Spleen (tissue), 11 donors: ENCODE results near the gene ITGA2B. TPM values are rescaled to one million over a fixed set of nuclear protein-coding genes. Genes with fewer than 3 reads are reported as not detected.

Experiments used
- DNase-seq: peaks from one replicate; pipeline ENCODE4 v3.0.0-alpha.2; 2020
- H3K27ac ChIP-seq, 8 donors: fragments of 200-600 bp; sonication (generic) in 7 of 8; 1 replicate in 4 of 8; 2 replicates in 4 of 8; pipeline versions ENCODE4 v1.5.0 to v1.8.0; 2016 to 2021; ENCODE audit warnings: inconsistent platforms in 4 of 8, mild to moderate bottlenecking in 4 of 8, moderate library complexity in 1 of 8
- H3K27me3 ChIP-seq, 7 donors: fragments of 200-600 bp; sonication (generic) in 6 of 7; replicated peaks in 1 of 7; 1 replicate in 4 of 7; 2 replicates in 3 of 7; pipeline versions ENCODE4 v1.5.0 to v1.8.0; 2016 to 2021; ENCODE audit warnings: inconsistent platforms in 3 of 7, mild to moderate bottlenecking in 1 of 7
- H3K36me3 ChIP-seq, 6 donors: fragments of 200-600 bp; sonication (generic) in 5 of 6; 1 replicate in 4 of 6; 2 replicates in 2 of 6; pipeline versions ENCODE4 v1.5.0 to v1.8.0; 2016 to 2021; ENCODE audit warnings: inconsistent platforms in 2 of 6
- H3K4me1 ChIP-seq, 6 donors: fragments of 200-600 bp; sonication (generic) in 5 of 6; 1 replicate in 3 of 6; 2 replicates in 3 of 6; pipeline versions ENCODE4 v1.5.0 to v1.8.0; 2016 to 2021; ENCODE audit warnings: inconsistent platforms in 3 of 6
- H3K4me3 ChIP-seq, 8 donors: fragments of 200-600 bp; sonication (generic) in 7 of 8; 1 replicate in 4 of 8; 2 replicates in 4 of 8; pipeline versions ENCODE4 v1.5.0 to v1.8.0; 2016 to 2021; ENCODE audit warnings: inconsistent platforms in 4 of 8, mild to moderate bottlenecking in 4 of 8, moderate library complexity in 2 of 8
- H3K9me3 ChIP-seq, 8 donors: fragments of 200-600 bp; sonication (generic) in 7 of 8; 1 replicate in 4 of 8; 2 replicates in 4 of 8; pipeline versions ENCODE4 v1.5.0 to v1.8.0; 2016 to 2021; ENCODE audit warnings: inconsistent platforms in 4 of 8
- CTCF ChIP-seq, 11 experiments: fragments of 200-600 bp in 7 of 11; fragments of 450-650 bp in 4 of 11; sonication (generic) in 4 of 11; IDR thresholded peaks in 8 of 11; conservative IDR thresholded peaks in 3 of 11; 1 replicate in 7 of 11; 2 replicates in 4 of 11; pipeline versions ENCODE4 v1.4.0 to v1.8.0; 2016 to 2021; ENCODE audit warnings: antibody characterized with exemption in 11 of 11, inconsistent platforms in 4 of 11, mild to moderate bottlenecking in 1 of 11
- POLR2A ChIP-seq, 3 donors: fragments of 450-650 bp; IDR thresholded peaks; one replicate each; pipeline ENCODE4 v1.5.1; 2017; ENCODE audit warnings: antibody characterized with exemption in 3 of 3, mild to moderate bottlenecking in 1 of 3
- POLR2AphosphoS5 ChIP-seq, 3 donors: sonication (generic); formaldehyde crosslinking; IDR thresholded peaks; one replicate each; pipeline ENCODE4 v1.5.1; 2017; ENCODE audit warnings: antibody characterized with exemption in 3 of 3
- WGBS, 5 donors: extraction: QIAGEN DNeasy Blood & Tissue Kit in 3 of 5; methylation state at CpG; one replicate each; pipeline versions ENCODE4 v1.1.5 to v1.1.7; 2013 to 2018; 5-methylcytosine and 5-hydroxymethylcytosine counted together
- intact Hi-C: fragments of 100-400 bp; cut with DNase I; formaldehyde crosslinking; loops from one replicate; pipeline ENCODE4 v1.15.0; 2023; ENCODE audit warnings: low total_unique reads
- polyA plus RNA-seq, 3 donors: library from polyadenylated mRNA; stranded (reverse); fragments of 200-250 nt; gene quantifications; one replicate each; pipeline ENCODE4 v1.2.1, GENCODE V29; 2013
- total RNA-seq, 7 donors: library from RNA; depleted of rRNA in 3 of 7; stranded (reverse); fragments of >200 nt in 3 of 7; fragmentation: NEBNext Ultra II Directional in 4 of 7; extraction: Animal tissue kit (Norgen Biotek cat#: 25700) in 4 of 7; gene quantifications; one replicate each; pipeline versions ENCODE4 v1.1.0 to v1.2.1, GENCODE V29; 2016 to 2021
- donor health status: healthy with polysubstance abuse.
- donor health status: DM: no; HTN: no; CAD: no; lungs with moderate emphysema.
- donor health status: DM: no; HTN: no; CAD: no.
- donor health status: Bipolar disorder and iron deficiency.
- donor health status: healthy.
- donor health status: DM: no; HTN: no; CAD: no.
- donor health status: DM: yes; HTN: yes; CAD: no.

Gene ITGA2B
- total and polyA plus RNA-seq, 10 donors: 0.93 to 36.7 (median 23.0) TPM

GRCh38 chr17:44326861-44327444 lies 62.5 kb downstream of the ITGA2B start:
- intact Hi-C loops: no loop called here
- Histone ChIP-seq H3K9me3 (no peaks in the 10 kb centered on the region), H3K27ac (peak overlapping the region in 6 of 8 donors; percentile 22 to 98 (median 93)), H3K4me1 (peaks cover 20 to 71% (median 53%) of the 10 kb centered on the region in 6 donors), H3K36me3 (peaks cover 0 to 8% (median 6%) of the 10 kb centered on the region in 6 donors), H3K27me3 (no peaks in the 10 kb centered on the region), H3K4me3 (peak overlapping the region in 5 of 8 donors; percentile 25 to 99 (median 98))
- TF ChIP-seq POLR2A (IDR thresholded peaks at IDR 0.05) (no peak), POLR2AphosphoS5 (IDR thresholded peaks at IDR 0.05) (peak; percentile 83 to 91 (median 90)), CTCF (IDR thresholded peaks at IDR 0.05 in 8 of 11, conservative IDR thresholded peaks at IDR 0.05 in 3 of 11) (peak in 2 of 11 experiments; percentile 14 to 39)
- WGBS, 5 donors: 27 to 39% (median 30%) methylated on average over 26 to 31 of the region's 31 CpGs
- peak; percentile 99 for DNase-seq

GRCh38 chr17:44324571-44325275 lies 64.7 kb downstream of the ITGA2B start, which contains the start of gene SLC25A39:
SLC25A39 (minus strand) TSS chr17:44324823; CDS start chr17:44323562, 1,261 bp downstream.
- H3K4me1 ChIP-seq: peaks cover 15 to 64% (median 43%) of the 10 kb centered on the region in 6 donors
- 0 to 1% (median 1%) methylated on average over 55 to 85 of the region's 85 CpGs for WGBS, 5 donors
- TF ChIP-seq POLR2AphosphoS5 (IDR thresholded peaks at IDR 0.05) (peak; percentile 69 to 89 (median 88)), POLR2A (IDR thresholded peaks at IDR 0.05) (peak in 1 of 3 donors; percentile 17), CTCF (IDR thresholded peaks at IDR 0.05 in 8 of 11, conservative IDR thresholded peaks at IDR 0.05 in 3 of 11) (peak in 3 of 11 experiments; percentile 0 to 6 (median 4))
- H3K9me3 ChIP-seq: no peaks in the 10 kb centered on the region
- DNase-seq: peak; percentile 99
- peak within 1 kb of the TSS; percentile 84 to 99 (median 94) for H3K4me3 ChIP-seq
- peaks cover 0 to 31% (median 28%) of the 10 kb centered on the region in 6 donors for H3K36me3 ChIP-seq
- H3K27ac ChIP-seq: peak within 1 kb of the TSS; percentile 79 to 98 (median 93)
- intact Hi-C loops: loop anchor here (2.0 kb wide), 1 partner anchor 106 kb away; the partner anchor contains the start of gene UBTF
- H3K27me3 ChIP-seq: no peaks in the 10 kb centered on the region

GRCh38 chr17:44324092-44324570 lies 65.3 kb downstream of the ITGA2B start:
- Histone ChIP-seq H3K27me3 (no peaks in the 10 kb centered on the region), H3K36me3 (peaks cover 0 to 36% (median 32%) of the 10 kb centered on the region in 6 donors), H3K4me1 (peaks cover 15 to 64% (median 43%) of the 10 kb centered on the region in 6 donors), H3K4me3 (peak overlapping the region; percentile 84 to 99 (median 94)), H3K9me3 (no peaks in the 10 kb centered on the region), H3K27ac (peak overlapping the region; percentile 79 to 98 (median 93))
- DNase-seq: no peak
- TF ChIP-seq POLR2A (IDR thresholded peaks at IDR 0.05) (no peak), POLR2AphosphoS5 (IDR thresholded peaks at IDR 0.05) (no peak), CTCF (IDR thresholded peaks at IDR 0.05 in 8 of 11, conservative IDR thresholded peaks at IDR 0.05 in 3 of 11) (no peak)
- WGBS, 5 donors: 2 to 5% (median 3%) methylated on average over 6 to 38 of the region's 38 CpGs
- intact Hi-C loops: loop anchor here (2.0 kb wide), 1 partner anchor 105 kb away; the partner anchor contains the start of gene UBTF
